GM18909 (cell line): ENCODE measurements around the gene CIB2.
A peak's percentile ranks its signal among the peaks of the same experiment; 100 is the strongest.
"Not testable (repeated sequence)": the region's sequence is repeated elsewhere in the genome, so short reads cannot be mapped to it uniquely, and the experiment has no call there.

Experiments used
- ATAC-seq: cut with Tn5 transposase; IDR thresholded peaks from one replicate; pipeline ENCODE4 v1.9.1; 2021; ENCODE audit warnings: mild to moderate bottlenecking; ENCODE audit not compliant: unreplicated experiment, poor library complexity

CIB2 gene

GRCh38 chr15:78131295-78132061, at the start of gene CIB2:
TSS of gene CIB2 (minus strand) at chr15:78131445. CDS start at chr15:78131215, 230 bp downstream.
- ATAC-seq, result peak; percentile 77

GRCh38 chr15:78179906-78180305, 48.7 kb upstream of the CIB2 start:
- ATAC-seq, result no peak

GRCh38 chr15:78179286-78179840, 48.1 kb upstream of the CIB2 start:
- ATAC-seq, result no peak

GRCh38 chr15:78178064-78178463, 46.8 kb upstream of the CIB2 start:
- ATAC-seq, result no peak

- ATAC-seq, result no peak
Measured at GRCh38 chr15:78177447-78177873, 46.2 kb upstream of the CIB2 start.

GRCh38 chr15:78175330-78175729, 44.1 kb upstream of the CIB2 start:
- ATAC-seq, result no peak

- no peak for ATAC-seq
Measured at GRCh38 chr15:78174401-78174800, 43.2 kb upstream of the CIB2 start.

GRCh38 chr15:78171864-78172472, 40.7 kb upstream of the CIB2 start:
- ATAC-seq, result no peak

- ATAC-seq, result peak; percentile 67
Measured at GRCh38 chr15:78170848-78171773, 39.9 kb upstream of the CIB2 start.

GRCh38 chr15:78168608-78169007, 37.4 kb upstream of the CIB2 start:
- no peak for ATAC-seq

- peak; percentile 67 for ATAC-seq
Measured at GRCh38 chr15:78167227-78167888, 36.1 kb upstream of the CIB2 start.

- no peak for ATAC-seq
Measured at GRCh38 chr15:78164010-78164409, 32.8 kb upstream of the CIB2 start.

GRCh38 chr15:78162038-78162437, 30.8 kb upstream of the CIB2 start:
- no peak for ATAC-seq

GRCh38 chr15:78159395-78159794, 28.1 kb upstream of the CIB2 start:
- no peak for ATAC-seq

- ATAC-seq, result no peak
Measured at GRCh38 chr15:78157203-78157602, 26.0 kb upstream of the CIB2 start.

- no peak for ATAC-seq
Measured at GRCh38 chr15:78156653-78157052, 25.4 kb upstream of the CIB2 start.

- no peak for ATAC-seq
Measured at GRCh38 chr15:78155355-78155939, 24.2 kb upstream of the CIB2 start.

GRCh38 chr15:78154955-78155354, 23.7 kb upstream of the CIB2 start:
- ATAC-seq, result no peak

- ATAC-seq, result not testable (repeated sequence)
Measured at GRCh38 chr15:78151075-78151474, 19.8 kb upstream of the CIB2 start.
